Muscle of arm (tissue), 12 donors: ENCODE data around the gene SWSAP1. TPM values are rescaled to one million over a fixed set of nuclear protein-coding genes. Genes with fewer than 3 reads are reported as not detected.
"Not testable (repeated sequence)": the region's sequence is repeated elsewhere in the genome, so short reads cannot be mapped to it uniquely, and the experiment has no call there.

Source experiments
- DNase-seq: peaks from one replicate; pipeline ENCODE4 v3.0.0-alpha.2; 2013
- polyA plus RNA-seq, 12 donors: library from polyadenylated mRNA; unstranded; fragments of 120-200 nt; gene quantifications; one replicate each; pipeline ENCODE4 v1.2.1, GENCODE V29; 2013; ENCODE audit not compliant: insufficient read length in 12 of 12

SWSAP1 gene
- polyA plus RNA-seq, 12 donors = 0.86 to 2.4 (median 1.3) TPM; not detected in 2

DNA sequence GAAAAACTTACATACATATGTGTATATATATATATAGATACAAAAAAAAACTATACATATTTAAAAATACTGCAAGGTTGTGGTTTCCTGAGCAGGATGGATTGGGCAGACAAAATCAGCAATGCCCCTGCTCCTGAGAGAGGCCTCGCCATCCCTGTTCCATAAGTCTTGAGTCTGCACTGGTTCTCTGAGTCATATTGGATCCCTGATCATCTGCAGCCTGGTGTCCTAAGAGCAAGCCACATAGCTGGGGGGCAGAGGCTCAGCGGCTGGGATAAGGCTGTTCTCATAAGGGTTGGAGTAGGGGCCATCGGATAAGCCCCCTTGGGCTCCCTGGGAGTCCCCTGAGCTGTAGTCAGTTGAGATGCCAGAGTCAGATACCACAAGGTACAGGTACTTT is 3.3 kb downstream of the SWSAP1 start:
- DNase-seq = no peak

GRCh38 chr19:11378319-11379189 is 4.1 kb downstream of the SWSAP1 start:
- DNase-seq = no peak

GRCh38 chr19:11379269-11379845 is 4.9 kb downstream of the SWSAP1 start:
- DNase-seq = not testable (repeated sequence)

DNA sequence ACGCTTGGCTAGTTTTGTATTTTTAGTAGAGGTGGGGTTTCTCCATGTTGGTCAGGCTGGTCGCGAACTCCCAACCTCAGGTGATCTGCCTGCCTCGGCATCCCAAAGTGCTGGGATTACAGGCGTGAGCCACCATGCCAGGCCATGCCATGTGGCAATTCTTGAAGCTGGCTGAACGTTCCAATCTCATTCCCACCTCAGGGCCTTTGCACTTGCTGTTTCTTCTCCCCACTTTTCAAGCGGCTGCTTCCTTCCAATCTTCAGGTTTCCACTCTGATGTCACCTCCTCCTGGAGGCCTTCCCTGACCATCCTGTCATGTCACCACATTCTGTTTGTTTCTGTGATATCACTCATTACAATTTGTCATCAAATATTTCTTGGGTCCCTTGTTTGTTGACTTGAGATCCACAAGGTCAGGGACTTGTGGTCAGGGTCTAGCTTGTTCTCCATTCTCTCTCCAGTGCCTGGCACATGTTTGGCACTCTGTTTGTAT is 5.4 kb downstream of the SWSAP1 start:
- no peak for DNase-seq

DNA sequence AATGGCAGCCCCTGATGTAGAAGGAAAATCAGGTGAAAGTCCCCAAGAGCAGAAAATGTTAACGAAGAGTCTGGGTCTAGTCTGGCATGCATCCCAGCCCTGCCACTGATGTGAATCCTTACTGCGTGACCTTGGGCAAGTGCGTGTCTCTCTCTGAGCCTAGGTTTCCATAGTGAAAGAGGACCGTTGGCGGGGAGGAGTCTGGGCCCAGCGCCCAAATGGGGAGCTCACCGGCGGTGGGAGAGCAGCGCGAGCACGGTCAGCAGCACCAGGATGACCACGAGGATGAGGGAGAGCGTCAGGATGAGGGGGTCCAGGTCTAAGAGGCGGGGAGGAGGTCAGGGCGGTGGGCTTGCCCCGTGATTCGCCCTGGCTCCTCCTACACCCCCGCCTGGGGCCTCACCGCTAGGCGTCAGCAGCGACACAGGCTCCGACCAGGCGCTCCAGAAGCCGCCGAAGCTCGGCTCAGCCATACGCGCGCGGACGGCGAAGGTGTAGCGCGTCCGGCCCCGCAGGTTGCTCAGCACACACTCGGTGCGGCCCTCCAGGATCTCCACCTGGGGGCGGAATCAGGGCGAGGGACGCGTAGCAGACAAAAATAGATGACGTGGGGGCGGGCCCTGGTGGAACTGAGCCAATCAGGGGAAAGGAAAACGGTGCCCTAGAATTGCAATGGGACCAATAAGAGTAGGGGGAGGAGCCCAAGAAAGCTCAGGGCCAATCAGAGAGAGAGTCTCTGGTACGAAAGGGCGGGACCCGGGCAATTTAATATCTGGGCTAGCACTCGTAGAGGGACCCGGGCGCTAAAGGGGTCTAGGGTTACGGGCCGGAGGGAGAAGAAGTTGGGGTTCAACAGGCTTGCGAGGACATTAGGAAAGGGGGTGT is 6.4 kb downstream of the SWSAP1 start:
- peak; percentile 96 for DNase-seq

DNA sequence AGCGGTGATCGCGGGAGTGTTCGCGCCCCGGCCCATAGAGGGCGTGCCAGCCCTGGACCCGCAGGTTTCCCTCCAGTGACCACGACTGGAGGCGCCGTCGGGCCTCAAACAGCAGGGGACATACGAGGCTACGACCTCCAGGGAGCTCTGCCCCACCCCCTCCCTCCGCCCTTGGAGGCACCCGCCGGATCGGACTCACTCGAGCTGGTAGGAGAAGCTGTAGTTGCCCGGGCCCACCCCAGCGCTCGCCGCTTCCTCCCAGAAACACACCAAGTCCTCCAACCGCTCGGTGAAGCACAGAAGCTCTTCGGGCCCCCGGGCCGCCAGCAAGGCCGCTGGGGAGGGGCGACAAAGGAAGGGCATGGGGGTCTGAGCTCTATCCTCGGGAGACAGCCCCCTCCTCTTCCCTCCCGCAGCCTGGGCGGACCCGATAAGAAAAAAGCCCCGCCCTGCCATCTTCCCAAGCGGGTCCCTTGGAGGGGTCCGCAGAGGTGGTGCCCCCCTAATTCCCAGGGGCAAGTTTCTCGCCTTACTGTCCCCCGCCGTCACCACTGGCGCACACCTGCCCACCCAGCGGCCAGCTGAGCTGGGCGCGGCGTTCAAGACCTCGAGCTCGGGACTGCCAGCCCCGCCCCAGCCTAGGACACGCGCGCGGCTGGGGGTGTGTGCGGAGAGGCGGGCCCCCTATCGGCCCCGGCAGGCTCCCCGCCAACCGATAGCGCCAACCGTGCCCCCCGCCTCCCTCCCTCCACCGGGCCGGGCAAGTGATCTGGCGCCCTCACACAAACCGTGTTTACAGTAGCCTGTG is 8.6 kb downstream of the SWSAP1 start:
- no peak for DNase-seq

GRCh38 chr19:11383706-11384048 is 9.2 kb downstream of the SWSAP1 start:
- DNase-seq = no peak

DNA sequence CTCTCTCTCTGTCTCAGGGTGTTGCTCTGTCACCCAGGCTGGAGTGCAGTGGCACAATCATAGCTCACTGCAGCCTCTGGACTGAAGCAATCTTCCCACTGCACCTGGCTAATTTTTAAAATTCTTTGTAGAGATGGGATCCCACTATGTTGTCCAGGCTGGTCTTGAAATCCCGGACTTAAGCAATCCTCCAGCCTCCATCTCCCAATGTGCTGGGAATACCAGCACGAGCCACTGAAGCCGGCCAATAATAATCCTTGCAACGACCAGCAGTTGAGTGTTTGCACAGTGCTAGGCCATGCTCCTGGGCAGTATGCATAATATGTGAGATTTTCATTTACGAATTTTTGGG is 10.3 kb downstream of the SWSAP1 start:
- no peak for DNase-seq

GRCh38 chr19:11387162-11388034 is 12.9 kb downstream of the SWSAP1 start:
- no peak for DNase-seq

- DNase-seq = no peak
These were observed 15.9 kb downstream of the SWSAP1 start for GRCh38 chr19:11390359-11390758.

DNA sequence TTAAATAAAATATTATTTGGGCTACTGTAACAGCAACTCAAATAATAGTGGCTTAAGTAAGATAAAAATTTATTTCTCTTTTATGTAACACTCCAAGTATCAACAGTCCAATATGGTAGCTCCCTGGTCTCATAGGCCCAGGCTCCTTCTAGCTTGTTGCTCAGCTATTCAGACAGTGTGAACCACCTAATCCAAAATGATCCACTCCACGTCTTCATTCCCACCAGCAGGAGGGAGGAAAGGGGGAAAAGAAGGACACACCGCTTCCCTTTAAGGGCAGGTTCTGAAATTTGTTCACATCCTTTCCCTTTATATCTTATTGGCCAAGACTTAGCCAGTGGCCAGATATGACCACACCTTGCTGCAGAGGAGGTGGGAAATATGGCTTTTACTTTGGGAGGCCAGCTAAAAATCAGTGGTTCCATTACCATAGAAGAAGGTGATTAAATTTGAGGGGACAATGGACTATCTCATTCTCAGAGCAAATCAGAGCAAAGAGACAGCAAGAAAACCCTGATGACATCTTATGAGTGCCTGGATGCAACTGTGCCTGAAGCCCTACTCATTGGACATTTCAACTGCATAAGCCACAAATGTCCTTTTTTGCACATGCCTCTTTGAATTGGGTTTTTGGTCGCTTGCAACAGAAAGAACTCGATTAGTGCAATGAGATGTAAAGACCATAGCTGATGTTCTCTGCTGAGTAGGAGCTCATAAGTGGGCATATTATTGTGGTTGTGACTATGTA is 16.6 kb downstream of the SWSAP1 start:
- no peak for DNase-seq

- no peak for DNase-seq
These were observed 22.7 kb downstream of the SWSAP1 start for GRCh38 chr19:11397089-11397610.

DNA sequence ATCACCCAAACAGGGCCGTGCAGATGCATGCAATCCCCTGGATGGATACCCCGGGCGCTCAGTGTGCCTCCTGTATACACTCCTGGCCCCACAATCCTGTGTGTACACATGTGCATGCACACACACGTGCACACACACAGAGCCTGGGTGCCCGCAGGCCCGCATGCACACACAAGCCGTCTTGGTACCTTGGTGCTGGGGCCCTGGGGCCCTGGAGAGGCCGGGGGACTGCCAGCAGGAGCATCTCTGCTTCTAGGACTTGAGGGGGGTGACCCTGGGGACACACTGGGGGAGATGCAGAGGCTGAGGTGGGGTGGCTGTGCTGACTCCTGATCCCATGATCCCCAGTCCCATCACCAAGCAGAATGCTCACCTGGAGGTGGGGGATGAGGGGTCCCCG is 25.2 kb downstream of the SWSAP1 start:
- DNase-seq = no peak

GRCh38 chr19:11400798-11401197 is 26.3 kb downstream of the SWSAP1 start:
- DNase-seq = no peak

- no peak for DNase-seq
These were observed 27.5 kb downstream of the SWSAP1 start for GRCh38 chr19:11401808-11402543.

DNA sequence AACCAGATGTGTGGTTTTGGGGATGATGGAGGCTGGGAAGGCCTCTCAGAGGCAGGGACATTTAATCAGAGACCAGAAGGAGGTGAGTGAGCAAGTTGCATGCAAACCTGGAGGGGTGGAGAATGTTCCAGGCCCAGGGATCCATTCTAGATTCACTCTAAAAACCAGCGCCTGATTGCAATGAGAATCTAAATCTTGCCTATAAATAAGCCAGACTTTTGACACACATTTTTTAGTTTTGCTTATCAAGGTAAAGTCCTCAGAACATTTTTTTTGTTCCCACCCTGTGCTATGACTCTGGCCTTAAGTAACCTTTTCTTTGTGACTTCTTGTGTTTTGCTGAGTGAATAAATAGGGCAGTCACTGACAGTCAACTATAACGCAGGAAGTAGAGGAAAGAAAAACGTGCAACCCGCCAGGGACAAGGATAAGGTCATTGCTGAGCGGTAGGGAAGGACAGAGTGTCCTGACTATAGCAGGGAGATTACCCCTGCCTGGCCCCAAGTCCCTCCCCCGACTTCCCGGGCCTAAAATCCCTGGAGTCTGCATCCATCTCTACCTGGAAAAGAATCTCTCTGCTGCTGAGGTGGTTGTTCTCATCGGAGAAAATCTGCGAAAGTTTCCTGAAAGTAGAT is 30.2 kb downstream of the SWSAP1 start:
- no peak for DNase-seq

GRCh38 chr19:11405846-11406643 is 31.6 kb downstream of the SWSAP1 start:
- no peak for DNase-seq
